D341Med (cell line): Measurements from ENCODE around the gene ADAM33.

Experiments used
- DNase-seq: peaks from one replicate; pipeline ENCODE4 v3.0.0; 2012; ENCODE audit warnings: low spot score

Gene ADAM33

GRCh38 chr20:3706774-3707507, 25.1 kb upstream of the ADAM33 start:
- DNase-seq: no peak

- no peak for DNase-seq
These were observed 24.3 kb upstream of the ADAM33 start for GRCh38 chr20:3705970-3706739.

DNA sequence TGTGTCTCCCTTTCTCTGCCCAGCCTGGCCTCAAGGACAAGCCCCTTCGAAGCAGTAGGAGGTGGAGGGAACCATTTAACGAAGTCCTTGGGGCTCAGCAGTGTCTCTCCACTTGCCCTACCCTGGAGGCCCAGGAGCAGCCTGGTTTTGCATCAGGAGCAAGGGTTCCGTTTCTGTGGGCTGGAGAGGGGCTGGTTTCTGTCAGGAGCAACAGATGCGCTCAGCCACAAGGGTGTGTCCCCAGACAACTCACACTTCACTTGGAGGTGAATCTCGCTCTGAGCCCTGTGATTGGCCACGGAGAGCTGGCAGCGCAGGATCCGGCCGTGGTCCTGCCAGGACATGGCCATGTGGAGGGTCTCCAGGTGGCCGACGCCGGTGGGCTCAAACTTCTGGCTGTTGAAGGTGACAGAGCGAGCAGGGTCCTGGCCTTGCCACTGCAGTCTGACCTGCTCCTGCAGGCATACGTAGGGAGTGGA, 23.7 kb upstream of the ADAM33 start:
- no peak for DNase-seq

- no peak for DNase-seq
These were observed 22.3 kb upstream of the ADAM33 start for GRCh38 chr20:3704087-3704486.

- DNase-seq: no peak
These were observed 21.0 kb upstream of the ADAM33 start for GRCh38 chr20:3702611-3703391.

- DNase-seq: no peak
These were observed 19.5 kb upstream of the ADAM33 start for GRCh38 chr20:3701061-3701998.

GRCh38 chr20:3699037-3699436, 17.2 kb upstream of the ADAM33 start:
- no peak for DNase-seq

DNA sequence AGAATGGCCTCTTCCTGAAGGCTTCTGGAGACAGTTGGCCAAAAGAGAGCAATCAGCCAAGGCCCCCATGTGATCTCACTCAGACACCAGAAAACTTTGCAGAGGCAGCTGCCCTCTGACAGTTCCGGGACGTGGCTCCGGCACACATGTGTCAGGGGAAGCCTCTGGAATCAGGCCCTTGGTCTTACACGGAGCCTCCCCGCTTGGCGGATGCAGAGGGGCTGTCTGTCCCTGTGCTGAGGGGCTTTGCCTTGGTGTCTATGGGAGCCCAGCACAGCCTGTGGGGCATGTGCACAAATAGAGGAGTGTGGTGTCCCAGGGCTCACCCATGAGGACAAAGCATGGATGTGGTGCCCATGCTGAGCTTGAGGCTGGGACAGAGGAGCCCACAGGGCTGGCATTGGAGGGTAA, 16.8 kb upstream of the ADAM33 start:
- no peak for DNase-seq

GRCh38 chr20:3697588-3698305, 15.9 kb upstream of the ADAM33 start:
- no peak for DNase-seq

DNA sequence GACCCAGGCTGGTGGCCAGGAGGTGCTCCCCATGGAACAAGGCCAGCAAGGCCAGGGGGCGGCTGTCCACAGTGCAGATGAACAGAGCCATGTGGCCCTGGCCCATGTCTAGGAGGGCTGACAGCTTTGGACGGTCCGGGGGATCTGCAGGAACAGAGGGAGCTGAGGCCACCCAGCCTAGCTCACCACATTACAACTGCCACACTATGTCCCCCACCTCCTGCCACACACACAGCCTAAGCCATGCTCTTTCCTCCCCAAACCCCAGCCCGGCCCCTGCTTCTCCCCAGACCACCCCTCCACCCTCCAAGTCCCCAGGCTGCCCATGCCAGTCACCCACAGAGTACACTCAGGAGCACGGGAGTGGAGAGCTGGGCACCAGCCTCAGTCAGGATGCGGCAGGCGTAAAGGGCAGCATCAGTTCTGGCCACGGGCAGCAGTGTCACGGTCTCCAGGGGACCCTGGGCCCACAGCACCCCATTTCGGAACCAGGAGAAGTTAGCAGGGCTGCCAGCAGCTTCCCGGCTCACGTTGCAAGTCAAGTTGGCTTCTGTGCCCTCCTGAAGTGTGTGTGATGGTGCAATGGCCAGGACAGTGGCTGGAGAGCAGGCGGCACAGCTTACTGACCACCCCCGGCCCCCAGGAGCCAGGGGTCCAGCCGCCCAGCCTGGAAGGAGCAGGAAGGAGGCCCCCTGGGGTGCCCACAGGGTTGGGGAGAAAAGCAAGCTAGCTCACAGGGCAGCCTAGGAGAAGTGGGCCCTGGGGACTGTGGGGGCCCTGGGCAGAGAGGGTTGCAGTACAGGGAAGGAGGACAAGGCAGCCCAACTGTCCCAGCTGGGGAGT, 15.2 kb upstream of the ADAM33 start:
- DNase-seq: no peak

GRCh38 chr20:3696200-3696599, 14.4 kb upstream of the ADAM33 start:
- no peak for DNase-seq

DNA sequence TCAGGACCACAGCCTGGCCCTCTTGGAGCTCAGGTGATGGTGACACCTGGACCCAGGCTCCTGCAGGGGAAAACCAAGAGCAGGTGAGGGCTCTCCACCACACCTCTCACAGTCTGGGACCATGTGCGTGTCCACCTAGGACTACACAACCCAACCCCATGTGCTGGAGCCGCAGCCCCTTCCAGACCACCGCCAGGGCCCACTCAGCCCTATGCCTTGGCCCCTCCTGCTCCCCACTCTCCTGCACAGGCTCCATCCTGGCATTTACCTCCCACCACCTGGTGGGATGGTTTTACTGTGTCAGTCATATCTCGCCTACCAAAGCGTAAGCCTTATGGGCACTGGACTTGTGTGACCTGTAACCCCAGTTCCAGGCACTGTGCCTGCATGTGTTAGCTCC, 13.1 kb upstream of the ADAM33 start:
- no peak for DNase-seq

DNA sequence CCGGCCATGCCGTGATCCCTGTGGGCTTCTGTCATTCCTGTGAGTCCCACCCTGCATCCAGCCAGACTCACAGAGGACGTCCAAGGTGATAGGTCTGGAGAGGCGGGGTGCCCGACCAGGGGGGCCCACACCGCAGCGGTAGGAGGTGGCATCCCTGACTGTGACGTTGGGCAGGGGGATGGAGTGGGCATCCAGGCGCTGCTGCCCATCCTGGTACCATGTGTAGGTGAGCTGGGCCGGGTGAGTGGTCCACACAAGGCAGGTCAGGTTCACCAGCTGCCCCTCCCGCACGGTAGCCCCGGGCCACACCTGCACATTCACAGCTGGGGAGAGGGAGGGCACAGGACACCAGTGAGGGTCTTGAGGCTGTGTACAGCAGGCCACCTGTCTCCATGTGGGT, 11.6 kb upstream of the ADAM33 start:
- DNase-seq: no peak

DNA sequence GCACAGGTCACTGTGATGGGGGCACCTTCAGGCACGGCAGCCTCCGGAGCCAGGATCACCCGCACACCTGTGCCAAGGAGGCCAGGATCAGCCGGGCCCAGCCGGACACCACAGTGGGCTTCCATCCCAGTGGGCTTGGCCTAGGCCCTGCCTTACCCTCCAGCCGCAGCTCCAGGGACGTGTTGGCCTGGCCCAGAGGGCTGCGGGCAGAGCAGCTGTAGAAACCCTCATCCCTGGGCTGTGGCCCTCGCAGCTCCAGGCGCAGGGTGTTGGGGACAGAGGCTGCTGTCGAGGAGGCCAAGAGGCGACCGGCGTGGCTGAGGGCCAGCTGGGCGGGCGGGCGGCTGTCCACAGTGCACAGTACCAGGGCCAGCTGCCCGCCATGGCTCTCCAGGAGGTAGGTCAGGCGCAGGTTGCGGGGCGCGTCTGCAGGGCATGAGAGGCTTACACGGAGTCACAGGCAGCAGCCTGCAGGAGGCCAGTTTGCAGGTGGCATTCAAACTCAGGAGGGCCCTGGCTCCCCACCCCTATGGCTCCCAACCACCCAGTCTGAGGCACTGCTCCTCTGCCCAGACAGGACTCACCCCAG, 11.0 kb upstream of the ADAM33 start:
- no peak for DNase-seq

GRCh38 chr20:3691897-3692296, 10.1 kb upstream of the ADAM33 start:
- DNase-seq: no peak

DNA sequence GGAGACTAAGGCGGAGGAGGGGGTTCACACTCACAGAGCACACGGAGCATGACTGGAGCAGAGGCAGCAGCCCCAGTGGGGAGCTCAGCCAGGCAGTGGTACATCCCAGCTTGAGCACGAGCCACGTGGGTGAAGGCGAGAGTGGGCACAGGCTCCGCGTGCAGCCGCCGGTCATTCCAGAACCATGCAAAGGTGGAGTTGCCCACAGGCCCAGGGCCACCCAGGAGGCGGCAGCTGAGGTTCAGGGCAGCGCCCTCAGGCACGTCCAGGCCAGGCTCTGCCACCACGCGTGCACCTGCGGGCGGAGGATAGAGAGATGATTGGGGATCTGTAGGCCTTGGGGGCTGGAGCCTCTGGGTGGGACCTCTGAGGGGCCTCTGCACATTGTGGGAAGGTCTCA, 9.5 kb upstream of the ADAM33 start:
- DNase-seq: no peak

DNA sequence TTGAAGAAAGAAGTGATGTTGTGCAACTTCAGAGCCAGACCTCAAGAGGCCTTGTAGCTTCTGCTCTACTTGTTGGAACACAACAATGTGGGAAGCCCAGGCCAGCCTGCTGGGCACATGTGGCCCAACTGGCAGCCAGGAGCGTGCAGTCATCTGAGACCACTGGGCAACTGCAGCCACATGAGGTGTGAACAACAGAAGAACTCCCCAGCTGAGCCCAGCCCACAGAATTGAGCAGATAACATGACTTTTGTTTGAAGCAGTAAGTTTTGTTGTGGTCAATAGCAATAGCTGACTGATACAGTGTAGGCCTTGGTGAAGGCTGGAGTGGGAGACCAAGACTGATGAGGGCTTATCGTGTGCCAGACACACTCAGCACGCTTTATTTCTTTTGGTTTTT, 8.6 kb upstream of the ADAM33 start:
- no peak for DNase-seq

GRCh38 chr20:3689978-3690377, 8.2 kb upstream of the ADAM33 start:
- no peak for DNase-seq

GRCh38 chr20:3687655-3688054, 5.8 kb upstream of the ADAM33 start:
- no peak for DNase-seq
